Measurements from ENCODE around the gene FGF16. TPM values are rescaled to one million over a fixed set of nuclear protein-coding genes. Genes with fewer than 3 reads are reported as not detected.

Gene FGF16
- total RNA-seq, 4 donors from 2014 or later: not detected

GRCh38 chrX:77434962-77435361, 12.2 kb upstream of the FGF16 start:
- 65 to 69% methylated on average over 3 of the region's 3 CpGs for WGBS, 2 donors (ENCODE audit: low coverage in 1 of 2)
- in situ Hi-C loops (cut with MboI; ENCODE audit: low pct_ligation_motif_present in 1 of 4, low pct_unique_long_range_greater_than_20kb in 1 of 4, low sequenced_read_pairs in 3 of 4): no loop called here
- no peaks in the 10 kb centered on the region for H3K27me3 ChIP-seq

GRCh38 chrX:77436271-77436670, 10.9 kb upstream of the FGF16 start:
- no peak overlapping the region for H3K4me3 ChIP-seq
- no peaks in the 10 kb centered on the region for H3K4me1 ChIP-seq
- intact Hi-C loops (cut with DNase I; ENCODE audit: low total_unique reads): no loop called here
- TF ChIP-seq EP300 (IDR thresholded peaks at IDR 0.05; ENCODE audit: low read depth) (no peak), POLR2A (IDR thresholded peaks at IDR 0.05) (no peak), POLR2AphosphoS5 (IDR thresholded peaks at IDR 0.05) (no peak), CTCF (IDR thresholded peaks at IDR 0.05) (no peak)
- in situ Hi-C loops (cut with MboI; ENCODE audit: low pct_ligation_motif_present in 1 of 4, low pct_unique_long_range_greater_than_20kb in 1 of 4, low sequenced_read_pairs in 3 of 4): no loop called here
- no peak overlapping the region for H3K27ac ChIP-seq
- DNase-seq: no peak
- H3K9me3 ChIP-seq: no peaks in the 10 kb centered on the region
- no peaks in the 10 kb centered on the region for H3K27me3 ChIP-seq
- H3K36me3 ChIP-seq: no peaks in the 10 kb centered on the region

More at GRCh38 chrX:77434962-77435361, 12.2 kb upstream of the FGF16 start:
- no peak for DNase-seq
- Histone ChIP-seq H3K4me1 (no peaks in the 10 kb centered on the region), H3K36me3 (no peaks in the 10 kb centered on the region), H3K4me3 (no peak overlapping the region), H3K9me3 (no peaks in the 10 kb centered on the region), H3K27ac (no peak overlapping the region)
- no peak for TF ChIP-seq EP300 (IDR thresholded peaks at IDR 0.05; ENCODE audit: low read depth)
- TF ChIP-seq POLR2AphosphoS5 (IDR thresholded peaks at IDR 0.05): no peak
- no peak for TF ChIP-seq POLR2A (IDR thresholded peaks at IDR 0.05)
- TF ChIP-seq CTCF (IDR thresholded peaks at IDR 0.05): no peak
- intact Hi-C loops (cut with DNase I; ENCODE audit: low total_unique reads): no loop called here

- no peaks in the 10 kb centered on the region for H3K4me1 ChIP-seq
- DNase-seq: no peak
- intact Hi-C loops (cut with DNase I; ENCODE audit: low total_unique reads): no loop called here
- H3K4me3 ChIP-seq: no peak overlapping the region
- 65% methylated on average over 1 of the region's 1 CpG; no CpG with 5 or more reads in 1 of the 2 donors for WGBS, 2 donors (ENCODE audit: low coverage in 1 of 2)
- H3K36me3 ChIP-seq: no peaks in the 10 kb centered on the region
- TF ChIP-seq POLR2A (IDR thresholded peaks at IDR 0.05): no peak
- TF ChIP-seq CTCF (IDR thresholded peaks at IDR 0.05): no peak
- no peak for TF ChIP-seq POLR2AphosphoS5 (IDR thresholded peaks at IDR 0.05)
- TF ChIP-seq EP300 (IDR thresholded peaks at IDR 0.05; ENCODE audit: low read depth): no peak
- no peak overlapping the region for H3K27ac ChIP-seq
- no peaks in the 10 kb centered on the region for H3K9me3 ChIP-seq
- no peaks in the 10 kb centered on the region for H3K27me3 ChIP-seq
- in situ Hi-C loops (cut with MboI; ENCODE audit: low pct_ligation_motif_present in 1 of 4, low pct_unique_long_range_greater_than_20kb in 1 of 4, low sequenced_read_pairs in 3 of 4): no loop called here
These were observed 10.5 kb upstream of the FGF16 start for GRCh38 chrX:77436682-77437081.

- no peaks in the 10 kb centered on the region for H3K36me3 ChIP-seq
- TF ChIP-seq POLR2AphosphoS5 (IDR thresholded peaks at IDR 0.05) (no peak), CTCF (IDR thresholded peaks at IDR 0.05) (no peak), EP300 (IDR thresholded peaks at IDR 0.05; ENCODE audit: low read depth) (no peak), POLR2A (IDR thresholded peaks at IDR 0.05) (no peak)
- in situ Hi-C loops (cut with MboI; ENCODE audit: low pct_ligation_motif_present in 1 of 4, low pct_unique_long_range_greater_than_20kb in 1 of 4, low sequenced_read_pairs in 3 of 4) (no loop called here), intact Hi-C loops (cut with DNase I; ENCODE audit: low total_unique reads) (no loop called here)
- no peaks in the 10 kb centered on the region for H3K9me3 ChIP-seq
- no peak overlapping the region for H3K4me3 ChIP-seq
- no peaks in the 10 kb centered on the region for H3K27me3 ChIP-seq
- no peak overlapping the region for H3K27ac ChIP-seq
- H3K4me1 ChIP-seq: no peaks in the 10 kb centered on the region
- no peak for DNase-seq
- 59% methylated on average over 4 of the region's 4 CpGs; no CpG with 5 or more reads in 1 of the 2 donors for WGBS, 2 donors (ENCODE audit: low coverage in 1 of 2)
These were observed 6.9 kb upstream of the FGF16 start for GRCh38 chrX:77440330-77440729.

Data from transverse colon (tissue), 4 donors.